GM18502 (cell line): ENCODE data around the gene ARHGAP11A.

Experiments used
- ATAC-seq: cut with Tn5 transposase; IDR thresholded peaks from one replicate; pipeline ENCODE4 v1.9.1; 2021; ENCODE audit warnings: mild to moderate bottlenecking; ENCODE audit not compliant: unreplicated experiment, poor library complexity

Gene ARHGAP11A

DNA sequence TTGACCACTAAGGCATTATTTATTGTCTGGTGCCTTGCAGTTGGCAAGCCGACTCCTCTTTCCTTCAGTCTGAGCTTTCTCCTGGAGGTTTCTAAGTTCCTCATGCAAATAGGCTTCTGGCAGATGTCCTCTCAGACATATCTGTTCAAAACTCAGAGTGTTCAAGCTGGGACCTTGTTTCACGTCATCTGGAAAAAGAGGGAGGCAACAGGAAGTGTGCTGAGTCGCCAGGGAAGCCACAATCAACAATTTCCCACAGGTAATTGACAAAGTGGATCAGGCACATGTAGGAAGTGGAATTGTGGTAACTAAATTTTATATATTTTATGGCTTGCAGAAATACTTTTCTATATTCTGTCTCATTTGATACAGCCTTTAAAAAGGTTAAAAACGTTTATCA, 40.8 kb downstream of the ARHGAP11A start:
- no peak for ATAC-seq

DNA sequence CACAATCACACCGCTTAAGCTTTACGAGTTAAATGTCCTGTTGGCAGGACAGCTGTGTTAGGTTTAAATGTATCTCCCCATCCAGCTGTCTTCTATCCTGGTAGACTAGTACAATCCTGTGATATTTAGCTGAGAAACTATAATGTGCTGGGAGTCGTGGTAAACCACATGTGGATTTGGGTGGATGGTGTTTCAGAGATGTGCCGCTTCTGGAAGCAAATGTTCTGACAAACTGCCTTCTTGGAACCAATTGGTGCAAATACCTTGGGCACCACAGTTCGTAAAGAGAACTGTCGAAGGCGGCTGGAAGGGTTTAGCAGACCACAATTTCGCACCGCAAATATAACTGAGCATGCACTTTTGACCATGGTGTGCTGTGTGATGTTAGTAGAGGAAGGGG, 41.2 kb downstream of the ARHGAP11A start:
- ATAC-seq: no peak

DNA sequence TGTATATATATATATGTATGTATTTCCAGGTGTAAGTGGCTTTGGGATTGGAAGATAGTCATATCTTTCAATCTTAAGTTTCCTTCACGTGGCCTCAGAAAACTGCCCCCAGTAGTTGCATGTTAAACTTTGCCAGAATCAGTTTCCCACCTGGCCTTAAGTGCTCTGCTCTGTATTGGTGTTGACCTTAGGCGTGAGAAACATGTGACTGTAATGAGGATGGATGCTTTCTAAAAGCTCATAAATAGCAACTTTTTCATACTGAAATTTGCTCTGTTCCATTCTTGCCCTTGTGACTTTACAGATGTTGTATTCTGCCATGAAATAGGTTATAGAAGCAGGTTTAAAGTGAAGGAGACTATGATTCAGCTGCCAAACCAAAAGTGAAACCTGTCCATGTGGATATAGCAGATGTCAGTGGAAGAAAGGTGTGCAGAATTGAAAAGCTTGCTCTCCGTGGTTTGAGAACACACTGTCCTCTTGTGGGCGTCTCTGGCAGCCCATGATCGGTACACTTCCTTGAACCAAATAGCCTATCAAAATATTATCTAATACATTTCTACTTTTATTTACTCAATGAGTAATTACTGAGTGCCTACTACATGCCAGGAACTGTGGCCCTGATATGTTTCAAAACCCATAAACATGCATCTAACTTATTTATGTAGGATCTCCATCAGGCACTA, 42.0 kb downstream of the ARHGAP11A start:
- ATAC-seq: peak; percentile 54

DNA sequence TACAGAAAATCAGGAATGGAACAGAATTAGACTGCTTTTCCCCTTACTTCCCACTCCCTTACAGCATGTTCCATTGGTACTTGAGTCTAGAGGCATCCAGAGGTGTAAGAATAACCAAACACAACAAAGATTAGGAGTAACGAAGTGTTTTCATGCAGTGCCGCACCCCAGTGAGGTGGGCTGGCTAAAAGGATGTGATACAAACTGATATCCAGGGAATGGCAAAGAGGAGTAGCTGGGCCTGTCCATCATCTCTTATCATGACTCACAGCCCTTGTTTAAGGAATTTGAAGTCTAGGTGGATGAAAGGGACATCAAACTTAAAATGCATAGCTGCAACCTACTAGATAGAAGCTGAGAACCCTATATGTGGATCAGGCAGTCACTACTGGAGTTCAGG, 42.6 kb downstream of the ARHGAP11A start:
- ATAC-seq: no peak

DNA sequence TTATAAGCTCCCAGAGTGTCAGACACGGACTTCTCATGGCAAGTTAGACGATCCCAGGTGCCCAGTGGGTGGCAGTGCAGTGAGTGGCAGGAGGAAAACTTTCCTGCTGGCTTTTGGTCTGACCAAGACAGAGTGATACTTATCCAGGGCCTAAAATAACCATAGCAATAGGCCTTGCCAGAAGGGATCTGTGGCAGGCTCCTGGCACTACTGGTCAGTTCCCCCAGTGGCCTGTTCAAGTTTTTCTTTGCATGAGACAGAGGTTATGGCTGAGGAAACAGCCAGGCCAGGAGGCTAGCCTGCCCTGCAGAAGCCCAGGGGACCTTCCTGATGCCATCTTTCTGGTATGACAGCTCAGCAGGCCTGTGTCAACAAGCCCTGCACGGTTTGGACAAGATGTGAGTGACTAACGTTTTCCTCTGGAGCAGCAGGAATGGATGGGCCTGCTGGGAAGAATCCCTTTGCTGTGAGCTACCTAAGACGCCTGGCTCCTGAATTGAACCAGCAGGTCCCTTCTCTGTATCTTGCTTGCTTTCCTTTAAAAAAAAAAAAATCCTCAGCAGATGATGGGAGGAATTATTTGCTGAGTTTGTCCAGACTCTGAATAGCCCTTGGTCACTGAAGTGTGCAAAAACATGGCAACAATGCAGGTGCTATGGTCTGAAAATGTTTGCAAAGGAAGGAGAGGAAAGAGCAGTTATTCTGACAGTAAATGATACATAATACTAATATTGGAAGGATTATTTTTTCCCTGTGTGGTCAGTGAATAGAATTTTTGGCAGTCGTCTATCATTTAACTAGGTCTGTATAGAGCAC, 44.2 kb downstream of the ARHGAP11A start:
- ATAC-seq: no peak

DNA sequence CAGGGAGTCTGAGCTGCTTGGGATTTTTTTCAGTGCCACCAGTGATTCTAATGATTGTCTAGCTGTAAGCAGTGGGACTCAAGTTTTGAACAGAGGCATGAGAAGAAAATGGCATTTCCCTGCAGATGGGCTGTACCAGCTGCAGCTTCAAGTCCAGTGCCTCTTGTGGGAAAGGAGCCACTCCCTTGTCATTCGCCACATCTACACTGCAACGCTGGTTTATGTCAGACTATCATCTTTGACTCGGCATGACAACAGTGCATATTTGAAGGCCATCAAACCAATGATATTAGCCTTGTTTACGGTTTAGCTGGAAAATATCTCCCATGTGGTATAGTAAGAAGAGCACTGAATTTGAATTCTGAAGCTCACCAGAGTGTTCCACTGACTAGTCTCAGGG, 48.4 kb downstream of the ARHGAP11A start:
- ATAC-seq: no peak

DNA sequence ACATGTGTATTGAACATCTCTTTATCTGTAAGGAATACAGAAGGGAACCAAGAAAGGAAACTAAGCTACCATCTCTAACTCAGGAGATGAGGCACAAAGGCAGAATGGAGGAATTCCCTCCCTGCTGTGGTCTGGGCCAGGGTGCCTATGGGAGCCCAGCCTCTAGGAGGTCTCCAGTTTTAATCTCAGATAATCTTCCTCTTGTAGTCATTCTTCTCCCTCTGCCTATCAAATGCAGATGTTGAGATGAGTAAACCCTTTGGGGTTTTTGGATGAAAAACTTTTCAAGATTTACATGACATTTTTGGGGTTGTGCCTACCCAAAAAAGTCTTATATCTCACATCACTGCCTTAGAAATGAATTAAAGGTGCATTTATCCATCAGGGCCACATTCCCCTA, 49.5 kb downstream of the ARHGAP11A start:
- ATAC-seq: no peak

DNA sequence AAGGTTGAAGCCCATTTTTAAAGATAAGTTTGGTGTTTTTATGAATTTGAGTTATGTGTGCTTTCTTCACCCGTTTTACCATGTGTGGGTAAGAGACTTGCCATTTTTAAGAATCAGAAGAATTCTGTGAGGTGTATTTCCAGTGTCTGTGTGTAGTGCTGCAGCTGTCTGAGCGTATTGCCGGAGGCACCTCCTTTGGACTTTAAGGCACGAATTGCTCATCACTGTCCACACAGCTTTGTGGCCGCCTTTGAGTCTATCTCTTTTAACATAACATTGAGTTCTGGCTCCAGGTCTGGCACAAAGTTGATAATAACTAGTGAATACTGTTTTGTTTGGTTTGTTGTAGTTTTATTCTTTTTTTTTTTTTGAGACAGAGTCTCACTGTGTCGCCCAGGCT, 52.0 kb downstream of the ARHGAP11A start:
- no peak for ATAC-seq

DNA sequence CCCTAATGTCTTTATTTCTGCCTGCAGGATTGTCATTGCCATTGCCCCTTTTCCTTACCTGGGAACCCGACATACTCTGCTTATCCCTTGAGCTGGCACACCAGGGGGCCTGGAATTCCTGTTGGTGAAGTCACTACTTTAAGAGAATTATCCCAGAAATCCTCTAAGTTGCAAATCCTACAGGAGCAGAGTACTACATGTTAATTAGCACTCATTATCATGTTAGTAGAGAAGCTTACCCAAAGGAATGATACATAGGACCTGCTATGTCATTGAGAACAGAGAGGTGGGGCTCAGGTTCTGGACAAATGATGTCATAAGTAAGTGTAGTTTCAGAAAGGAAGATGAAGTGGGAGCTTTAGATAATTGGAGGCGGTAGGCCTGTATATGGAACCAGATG, 53.6 kb downstream of the ARHGAP11A start:
- no peak for ATAC-seq

DNA sequence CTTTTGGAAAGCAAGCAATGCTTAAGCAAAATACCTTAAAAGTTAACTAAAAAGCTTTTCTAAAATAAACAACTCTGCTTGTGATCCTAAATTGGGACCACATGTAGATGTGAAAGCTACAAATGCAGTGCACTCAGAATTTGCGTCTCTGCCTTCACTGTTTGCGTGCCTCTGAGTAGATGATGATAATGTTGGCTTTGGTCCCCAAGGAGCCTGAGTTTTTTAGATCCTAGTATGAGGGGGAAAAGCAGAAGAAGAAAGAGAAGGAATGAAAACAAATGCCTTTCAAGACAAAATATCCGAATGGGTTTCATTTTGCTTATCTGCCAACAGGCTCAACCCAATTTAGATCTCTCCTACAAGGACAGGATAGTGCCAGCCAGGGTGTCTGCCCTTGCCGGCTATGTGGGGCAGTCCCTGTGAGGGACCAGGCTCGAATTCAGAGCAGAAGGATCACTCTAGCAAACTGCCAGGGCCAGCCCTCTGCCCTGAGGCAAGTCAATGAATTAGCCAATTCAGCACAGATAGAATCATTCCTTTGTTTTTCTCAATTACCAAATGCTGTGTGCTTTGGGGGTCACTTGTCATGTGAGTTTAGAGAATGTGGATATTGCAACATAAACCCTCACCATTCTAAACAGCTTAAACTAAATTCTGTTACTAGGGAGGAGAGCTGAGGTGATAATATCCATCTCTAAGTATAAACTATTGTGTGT, 54.8 kb downstream of the ARHGAP11A start:
- no peak for ATAC-seq

DNA sequence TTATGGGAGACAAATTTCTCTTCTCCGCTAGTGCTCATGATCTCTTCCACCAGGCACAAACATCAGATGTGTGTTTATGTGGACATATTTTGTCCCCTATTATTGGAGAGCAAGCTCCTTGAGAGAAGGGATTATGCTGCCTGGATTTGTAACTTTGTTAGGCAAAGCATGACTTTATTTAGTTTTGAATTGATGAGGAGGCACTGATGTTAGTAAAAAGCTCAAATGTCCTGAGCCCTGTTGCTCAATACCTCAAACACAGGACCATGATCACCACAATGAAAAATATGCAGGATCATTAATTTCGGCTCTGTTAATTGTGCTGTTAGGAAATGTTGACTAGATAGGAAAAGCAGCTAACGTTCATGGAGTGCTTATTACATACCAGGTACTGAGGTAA, 55.3 kb downstream of the ARHGAP11A start:
- ATAC-seq: no peak

DNA sequence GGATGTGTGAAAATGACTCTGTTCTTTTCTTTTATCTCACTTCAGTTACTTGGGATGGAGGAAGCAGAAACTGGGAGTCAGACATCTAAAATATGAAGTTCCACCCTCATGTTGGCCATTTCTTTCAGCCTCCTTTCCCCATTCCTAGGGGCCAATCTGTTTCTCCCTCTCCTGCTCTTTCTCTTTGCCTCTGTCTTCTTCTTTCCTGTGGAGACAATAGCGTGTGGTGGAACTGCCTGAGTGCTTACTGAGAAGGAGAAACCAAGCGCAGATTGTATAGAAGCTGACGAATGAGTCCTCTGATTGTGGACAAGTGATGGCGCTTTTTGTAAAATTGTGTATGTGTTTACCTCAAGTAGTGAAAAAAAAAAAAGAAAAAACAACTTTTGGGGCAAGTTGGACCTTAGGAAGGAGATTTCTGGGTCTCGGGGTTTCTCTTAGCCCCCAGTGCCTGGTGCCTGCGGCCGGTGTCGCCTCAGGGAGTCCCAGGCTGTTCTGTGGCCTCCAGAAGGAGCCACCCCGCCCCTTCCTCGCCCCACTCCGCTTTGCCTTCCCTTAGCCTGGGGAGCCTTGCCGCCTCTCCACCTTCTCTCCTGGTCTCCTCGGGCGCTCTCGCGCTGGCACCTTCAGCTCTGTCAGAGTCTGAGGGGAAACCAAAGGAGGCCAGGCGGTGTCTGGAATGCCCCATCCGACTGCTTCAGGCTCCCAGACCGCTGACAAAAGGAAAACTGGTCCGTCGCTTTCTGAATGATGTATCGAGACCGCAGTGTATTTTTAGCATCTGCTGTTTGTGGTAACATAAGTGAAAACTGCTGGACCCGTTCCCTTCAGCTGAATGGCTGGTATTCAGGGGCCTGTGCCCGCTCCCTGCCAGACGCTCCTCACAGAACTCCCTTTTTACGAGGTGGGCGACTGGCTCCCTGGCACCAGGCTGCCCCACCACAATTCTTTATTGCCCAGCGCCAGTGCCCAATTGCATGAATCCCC, 56.3 kb downstream of the ARHGAP11A start:
- ATAC-seq: no peak

DNA sequence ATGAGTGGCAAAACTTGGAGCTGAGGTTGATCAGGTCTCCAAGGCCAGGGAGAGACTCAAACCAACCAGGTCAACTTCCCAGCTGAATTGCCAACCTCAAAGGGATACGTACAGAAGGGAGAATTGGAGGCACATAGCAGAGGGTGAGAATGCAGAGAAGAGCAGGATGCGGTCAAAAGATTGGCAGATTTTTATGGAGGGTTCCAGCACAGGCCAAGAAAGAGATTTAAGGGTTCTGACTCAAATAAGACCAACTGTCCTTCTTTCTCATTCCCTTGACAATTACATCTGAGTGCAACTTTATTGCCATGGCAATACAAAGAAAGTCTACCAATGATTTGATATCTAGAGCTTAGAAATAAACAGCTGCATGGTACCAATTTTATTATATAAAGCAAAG, 59.4 kb downstream of the ARHGAP11A start:
- ATAC-seq: no peak

DNA sequence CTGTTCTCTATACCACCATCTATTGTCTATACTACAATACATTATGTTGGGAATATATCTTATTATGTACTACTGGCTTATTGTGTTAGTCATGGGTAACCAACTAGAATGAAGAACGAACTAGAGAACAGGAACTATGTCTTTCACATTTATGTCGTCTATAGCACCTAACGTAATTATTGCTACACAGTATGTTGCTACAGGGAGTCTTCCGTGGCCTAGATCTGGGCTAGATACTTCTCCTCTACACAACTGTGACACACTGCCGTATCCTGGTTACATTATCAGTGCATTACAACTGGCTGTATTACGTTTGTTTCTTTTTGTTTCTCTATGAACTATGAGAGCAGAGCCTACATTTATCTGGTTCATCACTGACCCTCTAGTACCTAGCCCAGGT, 60.2 kb downstream of the ARHGAP11A start:
- no peak for ATAC-seq

DNA sequence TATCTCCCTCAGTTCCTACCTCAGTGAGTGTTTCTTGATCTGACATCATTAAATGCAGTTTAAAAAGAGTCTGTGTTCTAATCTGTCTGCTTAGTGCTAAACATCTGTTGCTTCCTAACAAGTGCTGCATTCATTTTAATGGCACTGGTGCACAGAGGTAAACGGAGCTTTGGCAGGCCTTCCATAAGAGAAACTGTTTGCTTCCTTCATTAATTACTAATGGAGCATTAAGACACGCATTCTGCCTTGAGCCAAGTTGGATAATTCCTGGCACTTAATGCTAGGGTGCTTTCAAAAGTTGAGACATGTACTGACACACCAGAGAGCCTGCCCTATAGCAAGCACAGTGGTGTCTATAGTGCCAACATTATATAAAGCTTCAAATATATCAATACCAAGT, 60.9 kb downstream of the ARHGAP11A start:
- ATAC-seq: no peak

DNA sequence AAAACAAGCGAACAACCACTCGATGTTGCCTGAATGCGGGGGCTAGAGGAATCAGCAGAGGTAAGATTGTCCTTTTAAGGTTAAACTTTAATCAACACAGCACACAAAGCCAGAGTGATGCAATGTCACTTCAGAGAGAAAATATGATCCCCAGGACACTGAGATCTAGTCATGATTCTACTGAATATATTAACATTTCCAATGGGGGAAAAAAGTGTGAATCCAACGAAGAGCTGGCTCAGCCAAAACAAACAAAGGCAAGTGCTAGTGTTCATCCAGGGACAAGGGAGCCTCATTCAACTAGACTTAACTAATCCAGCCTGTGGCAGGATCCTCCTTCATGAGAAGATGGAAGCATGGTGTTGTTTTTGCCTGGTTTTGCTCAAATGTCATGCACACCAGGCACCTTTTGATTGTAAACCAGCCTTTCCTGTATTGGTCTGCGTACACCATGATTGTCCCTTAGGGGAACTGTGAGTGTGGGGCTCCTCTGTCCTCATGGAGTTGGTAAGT, 62.0 kb downstream of the ARHGAP11A start:
- ATAC-seq: no peak

DNA sequence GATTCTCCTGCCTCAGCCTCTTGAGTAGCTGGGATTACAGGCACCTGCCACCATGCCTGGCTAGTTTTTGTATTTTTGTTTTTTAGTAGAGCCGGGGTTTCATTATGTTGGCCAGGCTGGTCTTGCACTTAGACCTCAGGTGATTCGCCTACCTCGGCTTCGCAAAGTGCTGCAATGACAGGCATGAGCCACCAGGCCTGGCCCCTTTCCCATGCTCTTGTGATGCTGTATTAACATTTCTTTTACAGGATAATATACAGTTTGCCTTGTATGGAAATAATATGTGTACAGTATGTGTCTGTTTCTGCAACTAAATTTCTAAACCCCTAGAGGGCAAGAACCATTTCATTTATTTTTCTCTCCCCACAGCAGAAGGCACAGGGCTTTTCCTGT, 64.0 kb downstream of the ARHGAP11A start:
- no peak for ATAC-seq

DNA sequence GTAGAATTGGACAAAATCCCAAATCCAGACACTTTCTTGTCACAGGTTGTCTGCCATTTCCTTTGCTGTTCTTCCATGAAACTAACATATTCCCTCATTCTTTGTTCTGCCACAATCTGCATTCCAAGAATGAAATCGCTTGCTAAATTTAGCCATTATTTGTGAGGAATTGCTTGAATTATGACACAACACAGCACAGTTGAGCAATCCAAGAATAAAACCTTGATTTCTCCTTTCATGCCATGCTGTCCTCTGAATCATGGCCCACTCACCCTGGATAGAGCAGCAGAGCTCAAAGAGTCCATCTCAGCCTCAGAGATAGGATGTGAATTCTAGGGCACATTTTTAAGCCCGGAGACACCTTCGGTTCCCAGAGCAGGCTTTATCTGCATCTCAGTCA, 67.3 kb downstream of the ARHGAP11A start:
- no peak for ATAC-seq

DNA sequence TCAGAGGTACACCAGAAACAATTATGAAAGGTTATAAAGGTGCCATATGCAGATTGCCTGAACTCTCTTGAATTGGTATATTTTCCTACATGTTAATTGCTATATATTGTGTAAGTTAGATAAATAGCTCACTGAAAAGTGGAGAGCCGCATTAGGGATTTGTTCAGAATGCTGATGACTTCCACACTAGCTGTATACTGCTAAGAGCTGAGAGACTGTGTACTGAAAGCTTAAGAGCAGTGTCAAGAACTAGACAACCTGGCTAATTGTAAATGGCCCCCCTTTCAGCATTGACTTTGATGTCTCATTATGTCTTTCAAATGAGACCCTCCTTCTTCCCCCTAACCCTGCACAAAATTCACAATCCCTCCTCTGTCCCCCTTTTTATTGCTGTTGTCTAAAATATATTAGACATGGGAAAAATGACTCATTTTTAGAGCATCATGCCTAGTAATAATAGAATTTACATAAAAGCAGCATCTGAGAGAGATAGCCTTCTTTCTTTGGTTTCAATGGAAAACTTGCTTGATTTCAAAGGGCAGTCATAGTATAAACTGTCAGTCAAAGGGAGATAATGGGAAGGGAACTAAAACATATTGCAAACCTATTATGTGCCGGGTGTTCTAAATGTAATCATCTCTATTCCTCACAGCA, 67.8 kb downstream of the ARHGAP11A start:
- ATAC-seq: no peak
